Cardiac muscle cell (in vitro differentiated cells and primary cell): ENCODE data around the gene ABCB1. TPM values are rescaled to one million over a fixed set of nuclear protein-coding genes. Genes with fewer than 3 reads are reported as not detected.

Source experiments
- DNase-seq, 2 donors: peaks; one replicate each; pipeline versions ENCODE4 v3.0.0 to v3.0.0-alpha.2; 2010 to 2017; ENCODE audit warnings: low read depth in 1 of 2, low spot score in 1 of 2
- H3K27ac ChIP-seq: fragments of 200-600 bp; sonication (generic); 2 replicates; pipeline ENCODE4 v1.5.1; 2016
- H3K27me3 ChIP-seq: fragments of 200-600 bp; sonication (generic); 2 replicates; pipeline ENCODE4 v1.6.0; 2016; ENCODE audit warnings: control low read depth
- H3K36me3 ChIP-seq: fragments of 200-600 bp; sonication (generic); 2 replicates; pipeline ENCODE4 v1.5.1; 2016; ENCODE audit warnings: control low read depth
- H3K4me1 ChIP-seq: fragments of 200-600 bp; sonication (generic); 2 replicates; pipeline ENCODE4 v1.8.1; 2017; ENCODE audit warnings: low read depth, mild to moderate bottlenecking, mixed run types
- H3K4me3 ChIP-seq: fragments of 200-600 bp; sonication (generic); 2 replicates; pipeline ENCODE4 v1.5.1; 2016; ENCODE audit warnings: mild to moderate bottlenecking
- H3K9me3 ChIP-seq: fragments of 200-600 bp; sonication (generic); 2 replicates; pipeline ENCODE4 v1.5.1; 2017; ENCODE audit warnings: low read depth, mild to moderate bottlenecking, control low read depth
- CTCF ChIP-seq: IDR thresholded peaks from 2 replicates; pipeline ENCODE4 v1.5.1; 2012; ENCODE audit warnings: low read depth, mild to moderate bottlenecking, low read length
- polyA plus RNA-seq: library from polyadenylated mRNA; unstranded; fragments of >200 nt; fragmentation: Nextera tagmentation; extraction: Ambion mirVana; gene quantifications from 2 replicates; pipeline ENCODE4 v1.2.1, GENCODE V29; 2016
- total RNA-seq: library from RNA; depleted of rRNA; stranded (reverse); fragments of >200 nt; gene quantifications from 2 replicates; pipeline ENCODE4 v1.2.3, GENCODE V29; 2016

The ABCB1 gene
- total and polyA plus RNA-seq, 2 experiments from 2014 or later: not detected

DNA sequence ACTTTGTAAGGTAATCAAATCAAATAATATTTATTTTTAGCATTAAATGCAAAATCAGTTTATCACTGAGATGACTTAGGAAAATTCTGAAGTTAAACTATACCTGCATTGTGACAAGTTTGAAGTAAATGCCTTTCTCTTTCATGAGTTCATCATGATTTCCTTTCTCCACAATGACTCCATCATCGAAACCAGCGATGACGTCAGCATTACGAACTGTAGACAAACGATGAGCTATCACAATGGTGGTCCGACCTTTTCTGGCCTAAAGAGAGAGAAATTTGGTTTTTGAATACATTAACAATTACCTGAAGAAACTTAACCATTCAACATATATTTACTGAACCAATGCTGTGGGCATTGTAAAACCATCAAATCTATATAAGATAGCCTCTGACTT is 54.9 kb downstream of the ABCB1 start:
- Histone ChIP-seq H3K36me3 (no peaks in the 10 kb centered on the region), H3K4me3 (no peak overlapping the region), H3K27ac (no peak overlapping the region), H3K4me1 (no peaks in the 10 kb centered on the region), H3K27me3 (no peaks in the 10 kb centered on the region), H3K9me3 (no peaks in the 10 kb centered on the region)
- DNase-seq: no peak
- no peak for TF ChIP-seq CTCF

GRCh38 chr7:87543623-87544022 is 57.1 kb downstream of the ABCB1 start:
- no peaks in the 10 kb centered on the region for H3K4me1 ChIP-seq
- no peak overlapping the region for H3K27ac ChIP-seq
- TF ChIP-seq CTCF: no peak
- no peaks in the 10 kb centered on the region for H3K36me3 ChIP-seq
- H3K9me3 ChIP-seq: no peaks in the 10 kb centered on the region
- no peak for DNase-seq
- H3K4me3 ChIP-seq: no peak overlapping the region
- H3K27me3 ChIP-seq: no peaks in the 10 kb centered on the region

DNA sequence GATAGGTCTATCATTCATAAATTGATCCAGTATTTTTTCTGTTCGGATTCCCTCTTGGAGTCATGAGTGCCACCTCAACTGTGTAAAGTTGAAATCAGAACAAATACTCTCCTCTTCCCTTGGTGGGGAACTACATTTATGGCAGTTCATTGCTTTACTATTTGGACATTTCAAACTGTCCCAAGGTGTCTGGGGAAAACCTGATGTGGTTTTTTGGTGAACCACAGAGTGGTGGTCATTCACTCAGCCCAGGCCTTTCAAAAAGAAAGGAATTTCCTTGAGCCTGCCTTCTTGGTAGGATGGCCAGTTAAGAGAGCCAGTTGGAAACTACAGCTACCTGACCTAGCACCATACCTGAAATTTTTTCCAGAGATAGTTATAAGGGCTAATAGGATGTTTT is 59.0 kb downstream of the ABCB1 start:
- no peak overlapping the region for H3K4me3 ChIP-seq
- no peaks in the 10 kb centered on the region for H3K9me3 ChIP-seq
- H3K36me3 ChIP-seq: no peaks in the 10 kb centered on the region
- no peaks in the 10 kb centered on the region for H3K27me3 ChIP-seq
- TF ChIP-seq CTCF: no peak
- no peak for DNase-seq
- no peak overlapping the region for H3K27ac ChIP-seq
- no peaks in the 10 kb centered on the region for H3K4me1 ChIP-seq

GRCh38 chr7:87538052-87538451 is 62.6 kb downstream of the ABCB1 start:
- Histone ChIP-seq H3K9me3 (no peaks in the 10 kb centered on the region), H3K27me3 (no peaks in the 10 kb centered on the region), H3K4me1 (no peaks in the 10 kb centered on the region), H3K27ac (no peak overlapping the region), H3K4me3 (no peak overlapping the region), H3K36me3 (no peaks in the 10 kb centered on the region)
- TF ChIP-seq CTCF: no peak
- no peak for DNase-seq

DNA sequence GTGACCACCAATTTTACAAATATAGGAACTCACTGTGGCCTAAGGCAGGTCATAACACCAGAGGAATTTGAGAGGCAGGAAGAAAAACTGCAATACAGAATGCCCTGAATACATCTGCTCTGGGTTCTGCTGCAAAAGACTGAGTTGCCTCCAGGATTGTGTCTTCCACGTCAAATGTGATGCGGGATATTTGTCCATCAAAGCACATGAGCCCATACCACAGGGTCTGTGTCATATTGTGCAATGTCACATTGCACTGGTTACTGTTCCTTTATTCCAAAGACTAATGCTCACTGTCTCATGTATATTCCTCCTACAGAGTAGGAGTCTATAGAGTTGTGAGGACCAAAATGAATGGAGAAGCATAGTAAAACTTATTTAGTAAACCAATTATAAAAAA is 66.6 kb downstream of the ABCB1 start:
- no peaks in the 10 kb centered on the region for H3K27me3 ChIP-seq
- no peaks in the 10 kb centered on the region for H3K9me3 ChIP-seq
- H3K36me3 ChIP-seq: no peaks in the 10 kb centered on the region
- H3K4me3 ChIP-seq: no peak overlapping the region
- H3K27ac ChIP-seq: no peak overlapping the region
- H3K4me1 ChIP-seq: no peaks in the 10 kb centered on the region
- no peak for DNase-seq
- no peak for TF ChIP-seq CTCF

DNA sequence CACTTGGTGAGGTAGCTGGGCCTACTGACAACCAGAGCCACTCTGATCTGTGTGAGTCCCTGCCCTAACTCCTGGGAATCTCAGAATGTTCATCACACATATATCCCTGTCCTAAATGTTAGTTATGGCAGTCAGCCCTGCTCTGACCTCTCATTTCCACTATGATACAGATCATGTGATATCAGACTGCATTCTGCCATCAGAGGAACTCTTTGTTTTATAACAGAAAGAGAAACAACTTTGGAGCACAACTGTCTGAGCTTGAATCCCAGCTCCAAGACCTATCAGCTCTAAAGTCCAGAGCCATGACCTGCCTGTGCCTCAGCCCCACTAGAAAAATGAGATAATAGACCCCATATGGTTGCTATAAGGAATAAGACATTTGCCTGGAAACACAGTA is 70.6 kb downstream of the ABCB1 start:
- Histone ChIP-seq H3K36me3 (no peaks in the 10 kb centered on the region), H3K27me3 (no peaks in the 10 kb centered on the region), H3K9me3 (no peaks in the 10 kb centered on the region), H3K4me1 (peaks cover 4% of the 10 kb centered on the region), H3K27ac (no peak overlapping the region), H3K4me3 (no peak overlapping the region)
- DNase-seq: no peak
- TF ChIP-seq CTCF: no peak
